ENCODE results near the gene ZNF273. TPM values are rescaled to one million over a fixed set of nuclear protein-coding genes. Genes with fewer than 3 reads are reported as not detected.

The ZNF273 gene
- total RNA-seq, 4 donors from 2014 or later = 13.7 to 22.9 (median 18.3) TPM

- Histone ChIP-seq H3K36me3 (no peaks in the 10 kb centered on the region), H3K4me1 (peaks cover 12 to 19% of the 10 kb centered on the region in 2 donors), H3K27me3 (no peaks in the 10 kb centered on the region), H3K27ac (no peak overlapping the region), H3K4me3 (replicated peaks in 1 of 3) (no peak overlapping the region), H3K9me3 (no peaks in the 10 kb centered on the region)
- TF ChIP-seq CTCF (IDR thresholded peaks at IDR 0.05) = no peak
- TF ChIP-seq POLR2A (IDR thresholded peaks at IDR 0.05) = no peak
- WGBS, 2 donors = 96% methylated on average over 17 of the region's 17 CpGs
- intact Hi-C loops (cut with DNase I) = loop anchor here (10.0 kb wide), 1 partner anchor 85 kb away; the partner anchor contains the start of gene ZNF138
- DNase-seq = no peak
Observed at GRCh38 chr7:64879800-64880199, 23.3 kb upstream of the ZNF273 start.

- intact Hi-C loops (cut with DNase I) = loop anchor here (10.0 kb wide), 1 partner anchor 86 kb away; the partner anchor contains the start of gene ZNF138
- Histone ChIP-seq H3K36me3 (no peaks in the 10 kb centered on the region), H3K27ac (no peak overlapping the region), H3K9me3 (no peaks in the 10 kb centered on the region), H3K27me3 (no peaks in the 10 kb centered on the region), H3K4me3 (replicated peaks in 1 of 3) (no peak overlapping the region), H3K4me1 (peaks cover 12 to 19% of the 10 kb centered on the region in 2 donors)
- TF ChIP-seq POLR2A (IDR thresholded peaks at IDR 0.05) = no peak
- TF ChIP-seq CTCF (IDR thresholded peaks at IDR 0.05) = no peak
- DNase-seq = no peak
- WGBS, 2 donors = 95% methylated on average over 38 of the region's 38 CpGs
Observed at GRCh38 chr7:64880322-64881297, 22.5 kb upstream of the ZNF273 start.

- intact Hi-C loops (cut with DNase I) = loop anchor here (10.0 kb wide), 1 partner anchor 87 kb away; the partner anchor contains the start of gene ZNF138
- Histone ChIP-seq H3K36me3 (no peaks in the 10 kb centered on the region), H3K27ac (no peak overlapping the region), H3K4me3 (replicated peaks in 1 of 3) (peak overlapping the region in 1 of 3 donors; percentile 24), H3K9me3 (no peaks in the 10 kb centered on the region), H3K4me1 (peaks cover 12 to 19% of the 10 kb centered on the region in 2 donors), H3K27me3 (no peaks in the 10 kb centered on the region)
- peak; percentile 31 to 42 for DNase-seq
- TF ChIP-seq POLR2A (IDR thresholded peaks at IDR 0.05) (no peak), CTCF (IDR thresholded peaks at IDR 0.05) (no peak)
- WGBS, 2 donors = 65 to 73% methylated on average over 16 to 24 of the region's 26 CpGs
Observed at GRCh38 chr7:64881461-64882287, 21.4 kb upstream of the ZNF273 start.

- peak; percentile 82 for DNase-seq
- TF ChIP-seq POLR2A (IDR thresholded peaks at IDR 0.05) (peak in 1 of 2 donors; percentile 46), CTCF (IDR thresholded peaks at IDR 0.05) (no peak)
- Histone ChIP-seq H3K36me3 (no peaks in the 10 kb centered on the region), H3K27me3 (no peaks in the 10 kb centered on the region), H3K4me3 (replicated peaks in 1 of 3) (peak overlapping the region in 2 of 3 donors; percentile 24 to 42), H3K4me1 (peaks cover 12 to 13% of the 10 kb centered on the region in 2 donors), H3K9me3 (no peaks in the 10 kb centered on the region), H3K27ac (no peak overlapping the region)
- intact Hi-C loops (cut with DNase I) = loop anchor here (10.0 kb wide), 1 partner anchor 88 kb away; the partner anchor contains the start of gene ZNF138
- WGBS, 2 donors = 12 to 17% methylated on average over 39 to 44 of the region's 55 CpGs
Observed at GRCh38 chr7:64882341-64883112, 20.5 kb upstream of the ZNF273 start.

Data from thyroid gland (tissue), 4 donors.